ENCODE data around the gene THBS2.
"Not testable (repeated sequence)": the region's sequence is repeated elsewhere in the genome, so short reads cannot be mapped to it uniquely, and the experiment has no call there.

Gene THBS2

GRCh38 chr6:169273511-169273910 lies 19.9 kb upstream of the THBS2 start:
- no peak for DNase-seq (ENCODE audit: low read depth, low spot score)

GRCh38 chr6:169271877-169272216 lies 18.2 kb upstream of the THBS2 start:
- DNase-seq (ENCODE audit: low read depth, low spot score): no peak

GRCh38 chr6:169271158-169271876 lies 17.7 kb upstream of the THBS2 start:
- DNase-seq (ENCODE audit: low read depth, low spot score): no peak

GRCh38 chr6:169270077-169270380 lies 16.4 kb upstream of the THBS2 start:
- DNase-seq (ENCODE audit: low read depth, low spot score): not testable (repeated sequence)

- DNase-seq (ENCODE audit: low read depth, low spot score): no peak
These were observed 15.8 kb upstream of the THBS2 start for GRCh38 chr6:169269180-169270076.

- no peak for DNase-seq (ENCODE audit: low read depth, low spot score)
These were observed 14.6 kb upstream of the THBS2 start for GRCh38 chr6:169268276-169268675.

GRCh38 chr6:169266746-169267591 lies 13.3 kb upstream of the THBS2 start:
- DNase-seq (ENCODE audit: low read depth, low spot score): no peak

GRCh38 chr6:169266261-169266660 lies 12.6 kb upstream of the THBS2 start:
- no peak for DNase-seq (ENCODE audit: low read depth, low spot score)

GRCh38 chr6:169265486-169266131 lies 12.0 kb upstream of the THBS2 start:
- no peak for DNase-seq (ENCODE audit: low read depth, low spot score)

GRCh38 chr6:169263836-169264608 lies 10.4 kb upstream of the THBS2 start:
- DNase-seq (ENCODE audit: low read depth, low spot score): peak; percentile 91

GRCh38 chr6:169263374-169263773 lies 9.7 kb upstream of the THBS2 start:
- no peak for DNase-seq (ENCODE audit: low read depth, low spot score)

- DNase-seq (ENCODE audit: low read depth, low spot score): not testable (repeated sequence)
These were observed 9.0 kb upstream of the THBS2 start for GRCh38 chr6:169262602-169263001.

- DNase-seq (ENCODE audit: low read depth, low spot score): no peak
These were observed 2.9 kb upstream of the THBS2 start for GRCh38 chr6:169256518-169256917.

GRCh38 chr6:169256061-169256460 lies 2.4 kb upstream of the THBS2 start:
- DNase-seq (ENCODE audit: low read depth, low spot score): no peak

GRCh38 chr6:169255643-169256042 lies 2.0 kb upstream of the THBS2 start:
- no peak for DNase-seq (ENCODE audit: low read depth, low spot score)

GRCh38 chr6:169254456-169255316 lies 1.0 kb upstream of the THBS2 start:
- DNase-seq (ENCODE audit: low read depth, low spot score): no peak

GRCh38 chr6:169252505-169253189 lies 999 bp downstream of the THBS2 start:
- DNase-seq (ENCODE audit: low read depth, low spot score): peak; percentile 83

GRCh38 chr6:169251822-169252504 lies 1.7 kb downstream of the THBS2 start:
- DNase-seq (ENCODE audit: low read depth, low spot score): no peak

- no peak for DNase-seq (ENCODE audit: low read depth, low spot score)
These were observed 2.3 kb downstream of the THBS2 start for GRCh38 chr6:169251371-169251802.
